HepG2 (cell line): ENCODE data around the gene CDC6. TPM values are rescaled to one million over a fixed set of nuclear protein-coding genes. Genes with fewer than 3 reads are reported as not detected.
A peak's percentile ranks its signal among the peaks of the same experiment; 100 is the strongest.
"Not testable (repeated sequence)": the region's sequence is repeated elsewhere in the genome, so short reads cannot be mapped to it uniquely, and the experiment has no call there.

Experiments used
- ATAC-seq: fragments of 200-7000 bp; cut with Tn5 transposase; 3 replicates; pipeline ENCODE4 v1.9.1; 2020; ENCODE audit warnings: mild to moderate bottlenecking, moderate library complexity
- BruUV-seq: library from RNA; stranded (reverse); fragments of 400-500 nt; replicated peaks from 2 replicates; lab custom pipeline; 2021; lab: Mats Ljungman, UMichigan
- CTCF ChIA-PET: fragments of 300-600 bp; formaldehyde crosslinking; extraction: SDS; loops from one replicate; lab custom pipeline; 2021; ENCODE audit warnings: low total read pairs, inconsistent platforms, low intra/inter-chr PET ratio; lab: Yijun Ruan, JAX
- POLR2A ChIA-PET: fragments of 350-600 bp; sonication (Branson Sonifier 250); formaldehyde crosslinking; loops from one replicate; lab custom pipeline; 2020; ENCODE audit warnings: antibody characterized with exemption, inconsistent platforms; lab: Yijun Ruan, JAX
- DNase-seq: peaks from one replicate; pipeline ENCODE4 v3.0.0-alpha.2; 2015; ENCODE audit warnings: low spot score
- FAIRE-seq: peaks from 3 replicates; lab custom pipeline; 2011; peaks lifted over from hg19 to GRCh38; lab: Jason Lieb, UNC
- H2AFZ ChIP-seq: one replicate; pipeline ENCODE4 v1.6.1; 2011; ENCODE audit warnings: low read length, inconsistent platforms
- H3K27ac ChIP-seq: fragments of 300-600 bp; 3 replicates; pipeline ENCODE4 v1.8.0; 2011; ENCODE audit warnings: mixed run types, mild to moderate bottlenecking, mixed read lengths, low read length, inconsistent platforms; ENCODE audit not compliant: insufficient read depth; ENCODE audit errors: extremely low read length
- H3K27me3 ChIP-seq, 2 experiments: fragments of 200-600 bp in 1 of 2; 2 replicates in 1 of 2; 3 replicates in 1 of 2; pipeline versions ENCODE4 v1.6.0 to v1.8.0; 2011; ENCODE audit warnings: low read length in 2 of 2, mild to moderate bottlenecking in 2 of 2, moderate library complexity in 2 of 2, inconsistent platforms in 1 of 2; ENCODE audit not compliant: insufficient read depth in 2 of 2, control insufficient read depth in 1 of 2
- H3K36me3 ChIP-seq, 2 experiments: fragments of 200-600 bp in 1 of 2; replicated peaks in 1 of 2; 2 replicates in 1 of 2; 3 replicates in 1 of 2; pipeline versions ENCODE4 v1.5.1 to v1.8.0; 2011; ENCODE audit warnings: low read length in 2 of 2, inconsistent platforms in 1 of 2; ENCODE audit not compliant: insufficient read depth in 2 of 2, control insufficient read depth in 1 of 2
- H3K4me1 ChIP-seq: 2 replicates; pipeline ENCODE4 v1.5.1; 2012; ENCODE audit warnings: low read length, inconsistent platforms; ENCODE audit not compliant: insufficient read depth
- H3K4me2 ChIP-seq: 2 replicates; pipeline ENCODE4 v1.6.0; 2011; ENCODE audit warnings: low read depth, low read length, inconsistent platforms
- H3K4me3 ChIP-seq, 3 experiments: fragments of 200-600 bp in 1 of 3; sonication (generic), shearing (Covaris generic) in 1 of 3; replicated peaks in 1 of 3; 2 replicates each; pipeline ENCODE4 v1.5.1; 2011 to 2016; ENCODE audit warnings: low read length in 3 of 3, inconsistent platforms in 2 of 3, low read depth in 2 of 3, mild to moderate bottlenecking in 2 of 3, control low read depth in 1 of 3, mixed read lengths in 1 of 3; ENCODE audit not compliant: insufficient read depth in 1 of 3
- H3K79me2 ChIP-seq: one replicate; pipeline ENCODE4 v1.6.1; 2011; ENCODE audit warnings: low read length, inconsistent platforms; ENCODE audit not compliant: insufficient read depth
- H3K9ac ChIP-seq: 2 replicates; pipeline ENCODE4 v1.6.0; 2011; ENCODE audit warnings: mild to moderate bottlenecking, low read depth, low read length, inconsistent platforms; ENCODE audit not compliant: insufficient read depth
- H3K9me3 ChIP-seq: 2 replicates; pipeline ENCODE4 v1.5.1; 2012; ENCODE audit warnings: mild to moderate bottlenecking, low read length
- H4K20me1 ChIP-seq: 2 replicates; pipeline ENCODE4 v1.6.0; 2011; ENCODE audit warnings: inconsistent platforms, mild to moderate bottlenecking, low read length, moderate library complexity; ENCODE audit not compliant: insufficient read depth
- BRD4 ChIP-seq: sonication (generic); formaldehyde crosslinking; IDR thresholded peaks from 2 replicates; pipeline ENCODE4 v1.4.0; 2020; ENCODE audit warnings: missing genetic modification reagents
- PPARG ChIP-seq: conservative IDR thresholded peaks from 2 replicates; pipeline ENCODE4 v1.6.1; 2016; ENCODE audit warnings: missing biosample characterization, missing genetic modification reagents
- SMC3 ChIP-seq: IDR thresholded peaks from 2 replicates; pipeline ENCODE4 v1.6.1; 2011; ENCODE audit warnings: low read length, improper control_type of control experiment
- STAG1 ChIP-seq: sonication (generic); formaldehyde crosslinking; IDR thresholded peaks from 2 replicates; pipeline ENCODE4 v1.4.0; 2020; ENCODE audit warnings: missing genetic modification reagents
- ZNF564 ChIP-seq: sonication (generic); formaldehyde crosslinking; IDR thresholded peaks from 2 replicates; pipeline ENCODE4 v1.8.1; 2023; ENCODE audit warnings: mild to moderate bottlenecking, missing genetic modification reagents
- WGBS: methylation state at CpG from one replicate; pipeline ENCODE4 v1.1.6; 2017; ENCODE audit warnings: low lambda C conversion rate; 5-methylcytosine and 5-hydroxymethylcytosine counted together
- in situ Hi-C: cut with HindIII; loops from 2 replicates; pipeline ENCODE4 v1.10.0; 2017; ENCODE audit warnings: low pct_unique_long_range_greater_than_20kb; ENCODE audit not compliant: extremely low pct_ligation_motif_present
- intact Hi-C: fragments of 100-400 bp; cut with micrococcal nuclease; formaldehyde crosslinking; loops from one replicate; pipeline ENCODE4 v1.10.0; 2022; ENCODE audit not compliant: unreplicated experiment
- polyA plus RNA-seq, 8 experiments: library from polyadenylated mRNA; depleted of rRNA in 3 of 8; stranded (reverse) in 7 of 8; unstranded in 1 of 8; fragments of >200 nt; fragmentation: Illumina TruSeq in 4 of 8; extraction: Trizol in 4 of 8; gene quantifications; 2 replicates each; pipeline versions ENCODE4 v1.2.1 to v1.2.3, GENCODE V29; 2011 to 2016; ENCODE audit warnings: low read depth in 4 of 8, missing spikeins in 1 of 8, mixed read lengths in 1 of 8; ENCODE audit not compliant: insufficient read depth in 1 of 8
- total RNA-seq, 5 experiments: library from RNA; depleted of rRNA; stranded (reverse); fragments of >200 nt; fragmentation: Illumina TruSeq; extraction: Trizol; gene quantifications; 2 replicates each; pipeline ENCODE4 v1.2.3, GENCODE V29; 2016; ENCODE audit warnings: low read depth in 1 of 5
- TF ChIP-seq, protein P1 (sequence below): sonication (generic); formaldehyde crosslinking; IDR thresholded peaks from 2 replicates; pipeline ENCODE4 v1.5.0; 2020; ENCODE audit warnings: missing genetic modification reagents
- TF ChIP-seq, protein P2 (sequence below), 2 experiments: sonication (generic) in 1 of 2; formaldehyde crosslinking in 1 of 2; IDR thresholded peaks; 2 replicates each; pipeline versions ENCODE4 v1.4.0 to v1.6.1; 2018 to 2020; ENCODE audit warnings: missing genetic modification reagents in 2 of 2, borderline replicate concordance in 1 of 2, low read depth in 1 of 2, mild to moderate bottlenecking in 1 of 2, missing biosample characterization in 1 of 2
- TF ChIP-seq, protein P3 (sequence below): sonication (generic); formaldehyde crosslinking; IDR thresholded peaks from 2 replicates; pipeline ENCODE4 v1.5.0; 2020; ENCODE audit warnings: mild to moderate bottlenecking, missing genetic modification reagents, moderate library complexity
- TF ChIP-seq, protein P4 (sequence below): sonication (generic); formaldehyde crosslinking; IDR thresholded peaks from 2 replicates; pipeline ENCODE4 v1.8.0; 2022; ENCODE audit warnings: missing genetic modification reagents, mild to moderate bottlenecking, moderate library complexity, borderline replicate concordance

CDC6 gene
- total and polyA plus RNA-seq, 2 of the 13 experiments (the other 11 are each of a cell fraction or from before 2014, with no cell fraction given) = 17.4 to 114 TPM

DNA sequence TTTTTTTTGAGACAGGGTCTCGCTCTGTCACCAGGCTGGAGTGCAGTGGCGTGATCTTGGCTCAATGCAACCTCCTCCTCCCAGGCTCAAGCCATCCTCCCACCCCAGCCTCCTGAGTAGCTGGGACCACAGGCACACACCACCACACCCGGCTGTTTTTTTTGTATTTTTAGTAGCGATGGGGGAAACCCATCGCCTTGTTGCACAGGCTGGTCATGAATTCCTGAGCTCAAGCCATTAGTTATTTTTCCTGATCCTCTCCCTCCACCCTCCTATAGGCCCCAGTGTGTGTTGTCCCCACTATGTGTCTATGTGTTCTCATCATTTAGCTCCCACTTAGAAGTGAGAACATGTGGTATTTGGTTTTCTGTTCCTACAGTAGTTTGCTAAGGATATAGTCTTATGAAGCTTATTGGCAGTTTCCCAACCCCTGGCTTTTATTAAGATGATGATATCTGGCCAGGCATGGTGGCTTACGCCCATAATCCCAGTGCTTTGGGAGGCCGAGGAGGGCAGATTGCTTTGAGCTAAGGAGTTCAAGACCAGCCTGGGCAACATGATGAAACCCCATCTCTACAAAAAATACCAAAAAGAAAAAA, 11.6 kb downstream of the CDC6 start:
- H3K4me1 ChIP-seq, BruUV-seq, CTCF ChIA-PET, H3K79me2 ChIP-seq, H3K4me3 ChIP-seq, H2AFZ ChIP-seq, DNase-seq, FAIRE-seq, H3K9me3 ChIP-seq, H3K9ac ChIP-seq, ATAC-seq, H4K20me1 ChIP-seq, H3K27me3 ChIP-seq, H3K27ac ChIP-seq, intact Hi-C loops, in situ Hi-C loops, H3K4me2 ChIP-seq: not testable (repeated sequence)
- 96% methylated on average over 7 of the region's 7 CpGs for WGBS
- H3K36me3 ChIP-seq = peaks cover 14 to 80% of the 10 kb centered on the region in 2 experiments
- POLR2A ChIA-PET = interaction anchor here (0.7 to 1.6 kb wide), 2 partner anchors 56 to 133 kb away, joined by 3 read pairs; no protein-coding TSS in a partner anchor

DNA sequence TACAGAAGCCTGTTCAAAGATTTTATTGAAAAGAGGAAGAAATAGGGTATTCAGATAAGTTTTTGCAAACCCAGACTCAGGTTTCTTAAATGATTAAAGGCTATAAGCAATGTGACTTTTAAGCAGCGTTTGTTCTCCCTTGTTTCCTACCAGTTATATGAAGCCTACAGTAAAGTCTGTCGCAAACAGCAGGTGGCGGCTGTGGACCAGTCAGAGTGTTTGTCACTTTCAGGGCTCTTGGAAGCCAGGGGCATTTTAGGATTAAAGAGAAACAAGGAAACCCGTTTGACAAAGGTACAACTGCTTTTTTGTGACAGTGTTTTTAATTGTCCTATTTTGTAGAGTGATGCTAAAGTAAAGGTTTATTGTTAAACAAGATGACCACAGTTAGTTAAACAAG, 13.6 kb downstream of the CDC6 start:
- Histone ChIP-seq H3K9me3 (no peaks in the 10 kb centered on the region), H3K4me3 (no peak overlapping the region), H3K27ac (no peak overlapping the region), H3K4me2 (no peak overlapping the region), H3K4me1 (peaks cover 3% of the 10 kb centered on the region), H3K9ac (no peak overlapping the region), H3K36me3 (peaks cover 9 to 60% of the 10 kb centered on the region in 2 experiments), H3K79me2 (no peaks in the 10 kb centered on the region), H3K27me3 (no peaks in the 10 kb centered on the region), H4K20me1 (no peaks in the 10 kb centered on the region), H2AFZ (no peak overlapping the region)
- ChIA-PET POLR2A (interaction anchor here (0.9 kb wide), 1 partner anchor 16 kb away, joined by 4 read pairs; no protein-coding TSS in a partner anchor), CTCF (interaction anchor here (8.6 kb wide), 1 partner anchor 53 kb away, joined by 157 read pairs; no protein-coding TSS in a partner anchor)
- FAIRE-seq (no peak), DNase-seq (no peak), ATAC-seq (peak; percentile 19; the same call in 1 of the 3 replicates)
- BruUV-seq = no TSS peak
- WGBS = 86% methylated on average over 4 of the region's 4 CpGs
- in situ Hi-C loops (no loop called here), intact Hi-C loops (loop anchor here (5.0 kb wide), 1 partner anchor 116 kb away; the partner anchor contains the start of gene TOP2A)
- TF ChIP-seq, protein P1, sequence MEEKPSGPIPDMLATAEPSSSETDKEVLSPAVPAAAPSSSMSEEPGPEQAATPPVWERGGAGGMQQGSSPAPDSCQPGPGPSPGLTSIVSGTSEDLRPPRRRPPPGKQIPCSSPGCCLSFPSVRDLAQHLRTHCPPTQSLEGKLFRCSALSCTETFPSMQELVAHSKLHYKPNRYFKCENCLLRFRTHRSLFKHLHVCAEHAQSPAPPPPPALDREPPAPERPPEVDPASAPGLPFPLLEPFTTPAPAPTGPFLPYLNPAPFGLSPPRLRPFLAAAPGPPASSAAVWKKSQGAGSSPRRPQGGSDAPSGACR (CRISPR knock-in tag) = no peak
- TF ChIP-seq, protein P2, sequence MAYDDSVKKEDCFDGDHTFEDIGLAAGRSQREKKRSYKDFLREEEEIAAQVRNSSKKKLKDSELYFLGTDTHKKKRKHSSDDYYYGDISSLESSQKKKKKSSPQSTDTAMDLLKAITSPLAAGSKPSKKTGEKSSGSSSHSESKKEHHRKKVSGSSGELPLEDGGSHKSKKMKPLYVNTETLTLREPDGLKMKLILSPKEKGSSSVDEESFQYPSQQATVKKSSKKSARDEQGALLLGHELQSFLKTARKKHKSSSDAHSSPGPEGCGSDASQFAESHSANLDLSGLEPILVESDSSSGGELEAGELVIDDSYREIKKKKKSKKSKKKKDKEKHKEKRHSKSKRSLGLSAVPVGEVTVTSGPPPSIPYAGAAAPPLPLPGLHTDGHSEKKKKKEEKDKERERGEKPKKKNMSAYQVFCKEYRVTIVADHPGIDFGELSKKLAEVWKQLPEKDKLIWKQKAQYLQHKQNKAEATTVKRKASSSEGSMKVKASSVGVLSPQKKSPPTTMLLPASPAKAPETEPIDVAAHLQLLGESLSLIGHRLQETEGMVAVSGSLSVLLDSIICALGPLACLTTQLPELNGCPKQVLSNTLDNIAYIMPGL (CRISPR knock-in tag; IDR thresholded peaks at IDR 0.05; ENCODE audit: borderline replicate concordance in 1 of 2, low read depth in 1 of 2) = no peak
- TF ChIP-seq SMC3 (peak; percentile 42), ZNF564 (CRISPR knock-in tag) (no peak), PPARG (0 out of 2 replicates have a peak, but pooled peaks have one; percentile 22), STAG1 (CRISPR knock-in tag) (peak; percentile 73), BRD4 (no peak)
- TF ChIP-seq, protein P3, sequence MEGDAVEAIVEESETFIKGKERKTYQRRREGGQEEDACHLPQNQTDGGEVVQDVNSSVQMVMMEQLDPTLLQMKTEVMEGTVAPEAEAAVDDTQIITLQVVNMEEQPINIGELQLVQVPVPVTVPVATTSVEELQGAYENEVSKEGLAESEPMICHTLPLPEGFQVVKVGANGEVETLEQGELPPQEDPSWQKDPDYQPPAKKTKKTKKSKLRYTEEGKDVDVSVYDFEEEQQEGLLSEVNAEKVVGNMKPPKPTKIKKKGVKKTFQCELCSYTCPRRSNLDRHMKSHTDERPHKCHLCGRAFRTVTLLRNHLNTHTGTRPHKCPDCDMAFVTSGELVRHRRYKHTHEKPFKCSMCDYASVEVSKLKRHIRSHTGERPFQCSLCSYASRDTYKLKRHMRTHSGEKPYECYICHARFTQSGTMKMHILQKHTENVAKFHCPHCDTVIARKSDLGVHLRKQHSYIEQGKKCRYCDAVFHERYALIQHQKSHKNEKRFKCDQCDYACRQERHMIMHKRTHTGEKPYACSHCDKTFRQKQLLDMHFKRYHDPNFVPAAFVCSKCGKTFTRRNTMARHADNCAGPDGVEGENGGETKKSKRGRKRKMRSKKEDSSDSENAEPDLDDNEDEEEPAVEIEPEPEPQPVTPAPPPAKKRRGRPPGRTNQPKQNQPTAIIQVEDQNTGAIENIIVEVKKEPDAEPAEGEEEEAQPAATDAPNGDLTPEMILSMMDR (CRISPR knock-in tag) = peak; percentile 59
- TF ChIP-seq, protein P4, sequence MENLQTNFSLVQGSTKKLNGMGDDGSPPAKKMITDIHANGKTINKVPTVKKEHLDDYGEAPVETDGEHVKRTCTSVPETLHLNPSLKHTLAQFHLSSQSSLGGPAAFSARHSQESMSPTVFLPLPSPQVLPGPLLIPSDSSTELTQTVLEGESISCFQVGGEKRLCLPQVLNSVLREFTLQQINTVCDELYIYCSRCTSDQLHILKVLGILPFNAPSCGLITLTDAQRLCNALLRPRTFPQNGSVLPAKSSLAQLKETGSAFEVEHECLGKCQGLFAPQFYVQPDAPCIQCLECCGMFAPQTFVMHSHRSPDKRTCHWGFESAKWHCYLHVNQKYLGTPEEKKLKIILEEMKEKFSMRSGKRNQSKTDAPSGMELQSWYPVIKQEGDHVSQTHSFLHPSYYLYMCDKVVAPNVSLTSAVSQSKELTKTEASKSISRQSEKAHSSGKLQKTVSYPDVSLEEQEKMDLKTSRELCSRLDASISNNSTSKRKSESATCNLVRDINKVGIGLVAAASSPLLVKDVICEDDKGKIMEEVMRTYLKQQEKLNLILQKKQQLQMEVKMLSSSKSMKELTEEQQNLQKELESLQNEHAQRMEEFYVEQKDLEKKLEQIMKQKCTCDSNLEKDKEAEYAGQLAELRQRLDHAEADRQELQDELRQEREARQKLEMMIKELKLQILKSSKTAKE (CRISPR knock-in tag) = no peak
